ENCODE data around the gene DAPL1. TPM values are rescaled to one million over a fixed set of nuclear protein-coding genes. Genes with fewer than 3 reads are reported as not detected.

The DAPL1 gene
- polyA plus RNA-seq, 3 donors = not detected

DNA sequence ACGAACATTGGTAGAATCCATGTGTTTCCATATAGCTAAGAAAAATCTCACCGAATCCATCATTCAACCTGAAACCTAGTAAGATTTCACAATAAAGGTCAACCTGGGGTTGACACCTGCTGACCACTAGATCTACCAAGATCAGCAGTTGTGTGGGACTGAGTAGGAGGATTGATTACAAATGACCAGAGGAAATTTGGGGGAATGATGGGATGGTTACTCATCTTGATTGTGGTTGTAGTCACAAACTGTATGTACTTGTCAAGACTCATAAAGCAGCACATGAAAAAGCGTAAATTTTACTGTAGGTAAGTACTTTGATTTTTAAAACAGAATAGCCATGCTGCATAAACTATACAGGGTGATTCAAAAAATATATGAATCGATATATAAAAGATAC, 14.7 kb downstream of the DAPL1 start:
- H3K36me3 ChIP-seq (replicated peaks in 1 of 2; ENCODE audit: control insufficient read depth in 1 of 2, insufficient read depth in 2 of 2, low read length in 2 of 2) = no peaks in the 10 kb centered on the region
- no peaks in the 10 kb centered on the region for H4K20me1 ChIP-seq (ENCODE audit: insufficient read depth, low read length)
- H3K9me3 ChIP-seq (replicated peaks in 1 of 2; ENCODE audit: control insufficient read depth in 1 of 2, insufficient read depth in 1 of 2, low read length in 2 of 2) = no peaks in the 10 kb centered on the region
- no peak overlapping the region for H3K9ac ChIP-seq (ENCODE audit: insufficient read depth, low read length, poor library complexity, severe bottlenecking)
- no CpG with 5 or more reads among the region's 4 CpGs for WGBS (ENCODE audit: insufficient coverage)
- H3K79me2 ChIP-seq (ENCODE audit: insufficient read depth, low read length) = no peaks in the 10 kb centered on the region
- intact Hi-C loops (cut with micrococcal nuclease) = no loop called here
- Mint-ChIP-seq H3K27me3 (ENCODE audit: low read depth in 3 of 3) (peaks cover 0 to 4% (median 2%) of the 10 kb centered on the region in 3 donors), H3K36me3 (no peaks in the 10 kb centered on the region), H3K9me3 (peaks cover 0 to 6% (median 0%) of the 10 kb centered on the region in 7 donors), H3K27ac (no peak overlapping the region), H3K4me1 (no peaks in the 10 kb centered on the region), H3K4me3 (no peak overlapping the region)
- no peaks in the 10 kb centered on the region for H3K4me1 ChIP-seq (ENCODE audit: control insufficient read depth in 1 of 2, insufficient read depth in 2 of 2, low read length in 2 of 2)
- TF ChIP-seq, protein P1, sequence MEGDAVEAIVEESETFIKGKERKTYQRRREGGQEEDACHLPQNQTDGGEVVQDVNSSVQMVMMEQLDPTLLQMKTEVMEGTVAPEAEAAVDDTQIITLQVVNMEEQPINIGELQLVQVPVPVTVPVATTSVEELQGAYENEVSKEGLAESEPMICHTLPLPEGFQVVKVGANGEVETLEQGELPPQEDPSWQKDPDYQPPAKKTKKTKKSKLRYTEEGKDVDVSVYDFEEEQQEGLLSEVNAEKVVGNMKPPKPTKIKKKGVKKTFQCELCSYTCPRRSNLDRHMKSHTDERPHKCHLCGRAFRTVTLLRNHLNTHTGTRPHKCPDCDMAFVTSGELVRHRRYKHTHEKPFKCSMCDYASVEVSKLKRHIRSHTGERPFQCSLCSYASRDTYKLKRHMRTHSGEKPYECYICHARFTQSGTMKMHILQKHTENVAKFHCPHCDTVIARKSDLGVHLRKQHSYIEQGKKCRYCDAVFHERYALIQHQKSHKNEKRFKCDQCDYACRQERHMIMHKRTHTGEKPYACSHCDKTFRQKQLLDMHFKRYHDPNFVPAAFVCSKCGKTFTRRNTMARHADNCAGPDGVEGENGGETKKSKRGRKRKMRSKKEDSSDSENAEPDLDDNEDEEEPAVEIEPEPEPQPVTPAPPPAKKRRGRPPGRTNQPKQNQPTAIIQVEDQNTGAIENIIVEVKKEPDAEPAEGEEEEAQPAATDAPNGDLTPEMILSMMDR (IDR thresholded peaks at IDR 0.05) = no peak
- no peak overlapping the region for H3K27ac ChIP-seq (ENCODE audit: low read depth in 1 of 2, low read length in 2 of 2)
- H3K4me2 ChIP-seq (replicated peaks; ENCODE audit: extremely low read depth, low read length, poor library complexity, severe bottlenecking) = no peak overlapping the region
- H2AFZ ChIP-seq (ENCODE audit: insufficient read depth, low read depth, low read length, poor library complexity, severe bottlenecking) = no peak overlapping the region
- no peaks in the 10 kb centered on the region for H3K27me3 ChIP-seq (ENCODE audit: control insufficient read depth in 2 of 2, insufficient read depth in 2 of 2, low read length in 2 of 2)
- no peak overlapping the region for H3K4me3 ChIP-seq (replicated peaks in 1 of 3; ENCODE audit: low read depth in 2 of 3, low read length in 3 of 3)
- DNase-seq = no peak

DNA sequence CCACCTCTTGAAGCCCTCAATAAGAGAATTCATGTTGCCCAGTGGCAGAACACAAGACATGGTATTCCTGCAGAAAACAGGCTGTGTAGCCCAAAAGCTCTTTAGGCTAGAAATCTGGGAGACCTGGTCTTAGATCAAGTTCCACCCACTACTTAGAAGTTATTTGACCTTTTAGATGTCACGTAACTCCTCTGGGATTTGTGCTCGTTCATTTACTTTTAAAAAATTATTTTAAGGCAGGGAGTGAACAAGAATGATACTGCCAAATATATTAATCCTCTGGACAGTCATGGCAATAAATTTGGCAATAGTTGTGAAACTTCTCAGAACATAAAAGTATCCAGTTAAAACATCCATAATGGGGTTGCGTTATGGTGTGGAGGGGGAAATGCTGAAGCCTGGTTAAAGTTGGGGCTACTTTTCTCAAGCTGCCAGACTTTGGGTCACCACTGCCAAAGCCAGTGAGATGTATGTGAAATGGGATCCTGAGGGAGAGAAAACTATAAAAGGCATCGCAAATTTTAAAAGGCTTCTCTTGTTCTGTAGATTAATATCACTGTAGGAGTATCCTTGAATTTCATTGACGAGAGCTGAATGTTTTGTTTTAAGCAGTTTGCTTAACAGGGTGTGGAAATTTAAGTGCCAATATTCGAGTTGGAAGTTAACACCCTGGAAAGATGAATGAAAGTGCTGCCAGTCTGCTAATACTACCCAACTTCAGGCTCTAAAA, 15.8 kb downstream of the DAPL1 start:
- Histone ChIP-seq H3K9me3 (replicated peaks in 1 of 2; ENCODE audit: control insufficient read depth in 1 of 2, insufficient read depth in 1 of 2, low read length in 2 of 2) (no peaks in the 10 kb centered on the region), H2AFZ (ENCODE audit: insufficient read depth, low read depth, low read length, poor library complexity, severe bottlenecking) (no peak overlapping the region), H3K4me1 (ENCODE audit: control insufficient read depth in 1 of 2, insufficient read depth in 2 of 2, low read length in 2 of 2) (no peaks in the 10 kb centered on the region), H3K4me3 (replicated peaks in 1 of 3; ENCODE audit: low read depth in 2 of 3, low read length in 3 of 3) (no peak overlapping the region), H3K79me2 (ENCODE audit: insufficient read depth, low read length) (no peaks in the 10 kb centered on the region), H3K27ac (ENCODE audit: low read depth in 1 of 2, low read length in 2 of 2) (no peak overlapping the region), H3K27me3 (ENCODE audit: control insufficient read depth in 2 of 2, insufficient read depth in 2 of 2, low read length in 2 of 2) (no peaks in the 10 kb centered on the region), H3K36me3 (replicated peaks in 1 of 2; ENCODE audit: control insufficient read depth in 1 of 2, insufficient read depth in 2 of 2, low read length in 2 of 2) (no peaks in the 10 kb centered on the region), H4K20me1 (ENCODE audit: insufficient read depth, low read length) (no peaks in the 10 kb centered on the region), H3K9ac (ENCODE audit: insufficient read depth, low read length, poor library complexity, severe bottlenecking) (no peak overlapping the region), H3K4me2 (replicated peaks; ENCODE audit: extremely low read depth, low read length, poor library complexity, severe bottlenecking) (no peak overlapping the region)
- intact Hi-C loops (cut with micrococcal nuclease) = no loop called here
- no peaks in the 10 kb centered on the region for H3K4me1 Mint-ChIP-seq
- WGBS (ENCODE audit: insufficient coverage) = 100% methylated on average over 1 of the region's 6 CpGs
- TF ChIP-seq, protein P1 (IDR thresholded peaks at IDR 0.05) = no peak
- no peak overlapping the region for H3K27ac Mint-ChIP-seq
- no peak for DNase-seq
- H3K36me3 Mint-ChIP-seq = no peaks in the 10 kb centered on the region
- peaks cover 0 to 4% (median 2%) of the 10 kb centered on the region in 3 donors for H3K27me3 Mint-ChIP-seq (ENCODE audit: low read depth in 3 of 3)
- no peak overlapping the region for H3K4me3 Mint-ChIP-seq
- peaks cover 0 to 7% (median 0%) of the 10 kb centered on the region in 7 donors for H3K9me3 Mint-ChIP-seq

Measured in CD14-positive monocyte (primary cell).